ENCODE results near the gene CPNE8.

- TF ChIP-seq CTCF (conservative IDR thresholded peaks at IDR 0.05 in 1 of 2, IDR thresholded peaks at IDR 0.05 in 1 of 2; ENCODE audit: extremely low read depth in 1 of 2, insufficient read depth in 1 of 2, low read depth in 1 of 2, low read length in 2 of 2) = no peak
- TF ChIP-seq EZH2 (IDR thresholded peaks at IDR 0.05; ENCODE audit: borderline replicate concordance, low read length) = no peak
These were observed 2.0 kb upstream of the CPNE8 start for GRCh38 chr12:38907201-38907923.
